Uterus (tissue), 4 donors: ENCODE results near the gene THBS2. TPM values are rescaled to one million over a fixed set of nuclear protein-coding genes. Genes with fewer than 3 reads are reported as not detected.
A peak's percentile ranks its signal among the peaks of the same experiment; 100 is the strongest.

ENCODE experiments used
- DNase-seq, 2 donors: peaks; one replicate each; pipeline ENCODE4 v3.0.0-alpha.2; 2019 to 2020
- H3K27ac ChIP-seq, 2 donors: fragments of 200-600 bp; sonication (generic); 1 replicate in 1 of 2; 2 replicates in 1 of 2; pipeline ENCODE4 v1.5.1; 2016 to 2018
- H3K27me3 ChIP-seq, 2 donors: fragments of 200-600 bp; sonication (generic); one replicate each; pipeline ENCODE4 v1.5.1; 2018 to 2019; ENCODE audit warnings: control low read depth in 1 of 2
- H3K36me3 ChIP-seq, 2 donors: fragments of 200-600 bp; sonication (generic); one replicate each; pipeline ENCODE4 v1.5.1; 2019; ENCODE audit warnings: control low read depth in 1 of 2
- H3K4me1 ChIP-seq, 2 donors: fragments of 200-600 bp; sonication (generic); one replicate each; pipeline ENCODE4 v1.5.1; 2018 to 2019; ENCODE audit warnings: control low read depth in 1 of 2
- H3K4me3 ChIP-seq, 2 donors: fragments of 200-600 bp; sonication (generic); 1 replicate in 1 of 2; 2 replicates in 1 of 2; pipeline ENCODE4 v1.5.1; 2018 to 2019; ENCODE audit warnings: mild to moderate bottlenecking in 1 of 2
- H3K9me3 ChIP-seq, 2 donors: fragments of 200-600 bp; sonication (generic); one replicate each; pipeline ENCODE4 v1.5.1; 2019; ENCODE audit warnings: control low read depth in 1 of 2
- POLR2A ChIP-seq, 2 donors: fragments of 450-650 bp; IDR thresholded peaks; one replicate each; pipeline ENCODE4 v1.6.1; 2016; ENCODE audit warnings: antibody characterized with exemption in 2 of 2, mild to moderate bottlenecking in 1 of 2, moderate library complexity in 1 of 2
- intact Hi-C: fragments of 100-400 bp; cut with DNase I; formaldehyde crosslinking; loops from one replicate; pipeline ENCODE4 v1.15.1; 2023; ENCODE audit warnings: low total_unique reads
- total RNA-seq, 4 donors: library from RNA; depleted of rRNA in 3 of 4; stranded (reverse); fragments of >200 nt in 3 of 4; gene quantifications; one replicate each; pipeline versions ENCODE4 v1.1.0 to v1.2.4, GENCODE V29; 2014 to 2023
- TF ChIP-seq, protein P1 (sequence below), 4 experiments: fragments of 200-600 bp in 2 of 4; fragments of 450-650 bp in 2 of 4; sonication (generic) in 2 of 4; IDR thresholded peaks; one replicate each; pipeline ENCODE4 v1.5.1; 2016 to 2019; ENCODE audit warnings: antibody characterized with exemption in 4 of 4, mild to moderate bottlenecking in 2 of 4, moderate library complexity in 1 of 4
- donor health status: DM: yes; HTN: yes; CAD: no.

Gene THBS2
- total RNA-seq, 4 donors from 2014 or later, result 84.0 to 224 (median 136) TPM

DNA sequence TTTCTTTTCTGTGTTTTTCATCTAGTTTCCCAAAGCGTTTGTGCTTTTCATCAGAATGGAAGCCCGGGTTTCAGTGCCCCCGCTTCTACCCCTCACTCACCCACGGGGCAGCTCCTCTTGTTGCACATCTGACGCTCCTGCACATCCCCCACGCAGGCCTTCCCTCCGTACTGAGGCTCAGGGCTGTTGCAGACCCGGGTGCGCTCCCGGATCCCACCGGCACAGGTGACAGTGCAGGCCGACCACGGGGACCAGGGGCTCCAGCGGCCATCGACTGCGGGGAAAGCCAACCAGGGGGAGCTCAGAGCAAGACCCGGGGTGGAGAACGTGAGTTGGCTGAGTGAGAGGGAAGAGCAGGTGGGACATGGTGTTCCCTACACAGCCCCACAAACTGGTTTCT is 19.0 kb downstream of the THBS2 start:
- intact Hi-C loops, result no loop called here

GRCh38 chr6:169233832-169234231 is 19.8 kb downstream of the THBS2 start:
- H3K27ac ChIP-seq, result no peak overlapping the region
- H3K27me3 ChIP-seq, result no peaks in the 10 kb centered on the region
- H3K36me3 ChIP-seq, result no peaks in the 10 kb centered on the region
- DNase-seq, result no peak
- TF ChIP-seq, protein P1, sequence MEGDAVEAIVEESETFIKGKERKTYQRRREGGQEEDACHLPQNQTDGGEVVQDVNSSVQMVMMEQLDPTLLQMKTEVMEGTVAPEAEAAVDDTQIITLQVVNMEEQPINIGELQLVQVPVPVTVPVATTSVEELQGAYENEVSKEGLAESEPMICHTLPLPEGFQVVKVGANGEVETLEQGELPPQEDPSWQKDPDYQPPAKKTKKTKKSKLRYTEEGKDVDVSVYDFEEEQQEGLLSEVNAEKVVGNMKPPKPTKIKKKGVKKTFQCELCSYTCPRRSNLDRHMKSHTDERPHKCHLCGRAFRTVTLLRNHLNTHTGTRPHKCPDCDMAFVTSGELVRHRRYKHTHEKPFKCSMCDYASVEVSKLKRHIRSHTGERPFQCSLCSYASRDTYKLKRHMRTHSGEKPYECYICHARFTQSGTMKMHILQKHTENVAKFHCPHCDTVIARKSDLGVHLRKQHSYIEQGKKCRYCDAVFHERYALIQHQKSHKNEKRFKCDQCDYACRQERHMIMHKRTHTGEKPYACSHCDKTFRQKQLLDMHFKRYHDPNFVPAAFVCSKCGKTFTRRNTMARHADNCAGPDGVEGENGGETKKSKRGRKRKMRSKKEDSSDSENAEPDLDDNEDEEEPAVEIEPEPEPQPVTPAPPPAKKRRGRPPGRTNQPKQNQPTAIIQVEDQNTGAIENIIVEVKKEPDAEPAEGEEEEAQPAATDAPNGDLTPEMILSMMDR (IDR thresholded peaks at IDR 0.05), result no peak
- TF ChIP-seq POLR2A (IDR thresholded peaks at IDR 0.05), result no peak
- H3K9me3 ChIP-seq, result no peaks in the 10 kb centered on the region
- intact Hi-C loops, result no loop called here
- H3K4me3 ChIP-seq, result no peak overlapping the region
- H3K4me1 ChIP-seq, result no peaks in the 10 kb centered on the region

More for the DNA sequence above, 19.0 kb downstream of the THBS2 start:
- no peaks in the 10 kb centered on the region for H3K36me3 ChIP-seq
- H3K4me3 ChIP-seq, result no peak overlapping the region
- no peaks in the 10 kb centered on the region for H3K4me1 ChIP-seq
- no peak for DNase-seq
- no peak overlapping the region for H3K27ac ChIP-seq
- no peaks in the 10 kb centered on the region for H3K9me3 ChIP-seq
- TF ChIP-seq, protein P1 (IDR thresholded peaks at IDR 0.05), result no peak
- no peak for TF ChIP-seq POLR2A (IDR thresholded peaks at IDR 0.05)
- no peaks in the 10 kb centered on the region for H3K27me3 ChIP-seq

DNA sequence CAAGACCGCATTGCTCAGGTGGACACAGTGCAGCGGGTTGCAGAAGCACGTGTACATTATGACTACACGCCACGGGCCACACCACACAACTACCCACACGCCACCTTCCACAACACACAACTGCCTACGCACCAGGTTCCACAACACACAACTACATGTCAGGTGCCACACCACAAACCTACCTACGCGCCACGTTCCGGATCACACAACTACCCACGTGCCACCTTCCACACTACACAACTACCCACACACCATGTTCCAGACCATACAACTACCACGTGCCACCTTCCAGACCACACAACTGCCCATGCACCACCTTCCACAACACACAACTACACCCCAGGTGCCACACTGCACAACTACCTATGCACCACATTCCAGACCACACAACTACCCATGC is 20.5 kb downstream of the THBS2 start:
- intact Hi-C loops, result no loop called here
- no peak for TF ChIP-seq POLR2A (IDR thresholded peaks at IDR 0.05)
- TF ChIP-seq, protein P1 (IDR thresholded peaks at IDR 0.05), result no peak

DNA sequence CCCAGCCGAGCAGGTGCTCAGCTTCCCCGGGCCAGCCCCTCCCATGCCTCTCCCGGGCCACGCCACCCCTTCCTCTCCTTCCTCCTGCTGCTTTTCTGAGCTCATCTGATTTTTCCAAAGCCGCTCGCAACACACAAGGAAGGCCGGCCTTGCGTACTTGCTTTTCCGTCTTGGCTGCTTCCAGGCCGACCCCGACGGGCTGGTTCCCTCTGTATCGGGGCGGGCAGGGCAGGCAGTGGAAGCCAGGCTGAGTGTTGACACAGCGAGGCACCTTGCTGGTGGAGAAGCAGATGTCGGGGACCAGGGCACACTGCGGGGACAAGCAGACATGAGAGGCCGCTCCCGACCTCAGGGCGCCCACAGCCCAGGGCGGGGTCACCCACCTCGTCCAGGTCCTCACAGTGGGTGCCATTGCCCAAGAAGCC is 21.1 kb downstream of the THBS2 start:
- Histone ChIP-seq H3K27me3 (no peaks in the 10 kb centered on the region), H3K4me3 (no peak overlapping the region), H3K9me3 (no peaks in the 10 kb centered on the region), H3K4me1 (no peaks in the 10 kb centered on the region), H3K27ac (no peak overlapping the region), H3K36me3 (no peaks in the 10 kb centered on the region)
- no peak for TF ChIP-seq POLR2A (IDR thresholded peaks at IDR 0.05)
- TF ChIP-seq, protein P1 (IDR thresholded peaks at IDR 0.05), result no peak
- DNase-seq, result no peak
- intact Hi-C loops, result no loop called here

More for the DNA sequence above, 20.5 kb downstream of the THBS2 start:
- Histone ChIP-seq H3K36me3 (no peaks in the 10 kb centered on the region), H3K4me1 (no peaks in the 10 kb centered on the region), H3K9me3 (no peaks in the 10 kb centered on the region), H3K4me3 (no peak overlapping the region), H3K27ac (no peak overlapping the region), H3K27me3 (no peaks in the 10 kb centered on the region)
- DNase-seq, result no peak

- no peak overlapping the region for H3K4me3 ChIP-seq
- peak overlapping the region in 1 of 2 donors; percentile 21 for H3K27ac ChIP-seq
- intact Hi-C loops, result no loop called here
- H3K9me3 ChIP-seq, result no peaks in the 10 kb centered on the region
- H3K27me3 ChIP-seq, result no peaks in the 10 kb centered on the region
- H3K4me1 ChIP-seq, result no peaks in the 10 kb centered on the region
- DNase-seq, result peak in 1 of 2 donors; percentile 19
- H3K36me3 ChIP-seq, result no peaks in the 10 kb centered on the region
- TF ChIP-seq POLR2A (IDR thresholded peaks at IDR 0.05), result no peak
- TF ChIP-seq, protein P1 (IDR thresholded peaks at IDR 0.05), result no peak
Measured at GRCh38 chr6:169231790-169232506, 21.7 kb downstream of the THBS2 start.
